Transverse colon (tissue), 4 donors: ENCODE data around the gene TMEM234. TPM values are rescaled to one million over a fixed set of nuclear protein-coding genes. Genes with fewer than 3 reads are reported as not detected.

Source experiments
- DNase-seq: peaks from one replicate; pipeline ENCODE4 v3.0.0-alpha.2; 2019
- H3K27ac ChIP-seq, 4 donors: fragments of 200-600 bp; sonication (generic); 2 replicates each; pipeline ENCODE4 v1.5.1; 2016 to 2018; ENCODE audit warnings: inconsistent platforms in 4 of 4
- H3K27me3 ChIP-seq: fragments of 200-600 bp; sonication (generic); 2 replicates; pipeline ENCODE4 v1.5.1; 2017; ENCODE audit warnings: inconsistent platforms
- H3K36me3 ChIP-seq, 4 donors: fragments of 200-600 bp; sonication (generic); 2 replicates each; pipeline ENCODE4 v1.5.1; 2017 to 2019; ENCODE audit warnings: inconsistent platforms in 4 of 4
- H3K4me1 ChIP-seq, 4 donors: fragments of 200-600 bp; sonication (generic); 2 replicates each; pipeline ENCODE4 v1.5.1; 2017 to 2020; ENCODE audit warnings: inconsistent platforms in 4 of 4
- H3K4me3 ChIP-seq, 4 donors: fragments of 200-600 bp; sonication (generic); 1 replicate in 1 of 4; 2 replicates in 3 of 4; pipeline versions ENCODE4 v1.5.1 to v1.6.1; 2017 to 2019; ENCODE audit warnings: inconsistent platforms in 4 of 4
- H3K9me3 ChIP-seq, 2 donors: fragments of 200-600 bp; sonication (generic); 2 replicates each; pipeline ENCODE4 v1.5.1; 2017 to 2019; ENCODE audit warnings: inconsistent platforms in 2 of 2
- EP300 ChIP-seq: sonication (generic); formaldehyde crosslinking; IDR thresholded peaks from one replicate; pipeline ENCODE4 v1.6.1; 2017; ENCODE audit warnings: antibody characterized with exemption, low read depth
- POLR2A ChIP-seq: fragments of 450-650 bp; IDR thresholded peaks from one replicate; pipeline ENCODE4 v1.6.1; 2016; ENCODE audit warnings: antibody characterized with exemption, mild to moderate bottlenecking, moderate library complexity
- POLR2AphosphoS5 ChIP-seq, 3 donors: sonication (generic); formaldehyde crosslinking; IDR thresholded peaks; one replicate each; pipeline ENCODE4 v1.6.1; 2016; ENCODE audit warnings: antibody characterized with exemption in 3 of 3
- WGBS, 2 donors: methylation state at CpG; one replicate each; pipeline ENCODE4 v1.1.5; 2018; ENCODE audit warnings: low coverage in 1 of 2; 5-methylcytosine and 5-hydroxymethylcytosine counted together
- in situ Hi-C, 4 donors: fragments of 200-750 bp; cut with MboI; loops; one replicate each; pipeline versions ENCODE4 v1.15.0 to v1.15.1; 2017; ENCODE audit warnings: low sequenced_read_pairs in 3 of 4, low pct_ligation_motif_present in 1 of 4, low pct_unique_long_range_greater_than_20kb in 1 of 4
- intact Hi-C: fragments of 100-400 bp; cut with DNase I; formaldehyde crosslinking; loops from one replicate; pipeline ENCODE4 v1.15.1; 2023; ENCODE audit warnings: low total_unique reads
- total RNA-seq, 4 donors: library from RNA; depleted of rRNA; stranded (reverse); fragments of >200 nt; gene quantifications; one replicate each; pipeline ENCODE4 v1.1.0, GENCODE V29; 2016
- TF ChIP-seq, protein P1 (sequence below), 5 experiments: fragments of 200-600 bp in 3 of 5; fragments of 450-650 bp in 2 of 5; sonication (generic) in 3 of 5; IDR thresholded peaks; 1 replicate in 2 of 5; 2 replicates in 3 of 5; pipeline ENCODE4 v1.5.1; 2016 to 2017; ENCODE audit warnings: antibody characterized with exemption in 5 of 5, inconsistent platforms in 3 of 5, mild to moderate bottlenecking in 2 of 5, moderate library complexity in 1 of 5

The TMEM234 gene
- total RNA-seq, 4 donors from 2014 or later: 16.5 to 166 (median 22.7) TPM

- WGBS, 2 donors: 60 to 78% methylated on average over 1 to 5 of the region's 5 CpGs
- Histone ChIP-seq H3K27me3 (no peaks in the 10 kb centered on the region), H3K4me1 (peaks cover 12 to 53% (median 39%) of the 10 kb centered on the region in 4 donors), H3K36me3 (peaks cover 0 to 21% (median 7%) of the 10 kb centered on the region in 4 donors), H3K27ac (peak overlapping the region; percentile 94 to 98 (median 96)), H3K9me3 (no peaks in the 10 kb centered on the region), H3K4me3 (peak overlapping the region in 1 of 4 donors; percentile 82)
- no peak for DNase-seq
- intact Hi-C loops (no loop called here), in situ Hi-C loops (no loop called here)
- TF ChIP-seq EP300 (no peak), POLR2AphosphoS5 (IDR thresholded peaks at IDR 0.05) (no peak), POLR2A (no peak)
- TF ChIP-seq, protein P1, sequence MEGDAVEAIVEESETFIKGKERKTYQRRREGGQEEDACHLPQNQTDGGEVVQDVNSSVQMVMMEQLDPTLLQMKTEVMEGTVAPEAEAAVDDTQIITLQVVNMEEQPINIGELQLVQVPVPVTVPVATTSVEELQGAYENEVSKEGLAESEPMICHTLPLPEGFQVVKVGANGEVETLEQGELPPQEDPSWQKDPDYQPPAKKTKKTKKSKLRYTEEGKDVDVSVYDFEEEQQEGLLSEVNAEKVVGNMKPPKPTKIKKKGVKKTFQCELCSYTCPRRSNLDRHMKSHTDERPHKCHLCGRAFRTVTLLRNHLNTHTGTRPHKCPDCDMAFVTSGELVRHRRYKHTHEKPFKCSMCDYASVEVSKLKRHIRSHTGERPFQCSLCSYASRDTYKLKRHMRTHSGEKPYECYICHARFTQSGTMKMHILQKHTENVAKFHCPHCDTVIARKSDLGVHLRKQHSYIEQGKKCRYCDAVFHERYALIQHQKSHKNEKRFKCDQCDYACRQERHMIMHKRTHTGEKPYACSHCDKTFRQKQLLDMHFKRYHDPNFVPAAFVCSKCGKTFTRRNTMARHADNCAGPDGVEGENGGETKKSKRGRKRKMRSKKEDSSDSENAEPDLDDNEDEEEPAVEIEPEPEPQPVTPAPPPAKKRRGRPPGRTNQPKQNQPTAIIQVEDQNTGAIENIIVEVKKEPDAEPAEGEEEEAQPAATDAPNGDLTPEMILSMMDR (IDR thresholded peaks at IDR 0.05): no peak
These were observed 40.6 kb downstream of the TMEM234 start for GRCh38 chr1:32181563-32181962.

GRCh38 chr1:32181065-32181464 is 41.1 kb downstream of the TMEM234 start:
- peak overlapping the region in 3 of 4 donors; percentile 55 to 82 (median 73) for H3K4me3 ChIP-seq
- H3K27ac ChIP-seq: peak overlapping the region; percentile 94 to 98 (median 96)

GRCh38 chr1:32180186-32181060 is 41.7 kb downstream of the TMEM234 start:
- Histone ChIP-seq H3K27me3 (no peaks in the 10 kb centered on the region), H3K4me1 (peaks cover 12 to 53% (median 39%) of the 10 kb centered on the region in 4 donors), H3K36me3 (peaks cover 0 to 13% (median 5%) of the 10 kb centered on the region in 4 donors), H3K27ac (peak overlapping the region; percentile 94 to 98 (median 96)), H3K9me3 (no peaks in the 10 kb centered on the region), H3K4me3 (peak overlapping the region; percentile 55 to 82 (median 74))
- no peak for TF ChIP-seq EP300
- TF ChIP-seq POLR2A: no peak
- DNase-seq: peak; percentile 62
- in situ Hi-C loops (no loop called here), intact Hi-C loops (no loop called here)
- WGBS, 2 donors: 4 to 33% methylated on average over 3 to 36 of the region's 36 CpGs

More at GRCh38 chr1:32181065-32181464, 41.1 kb downstream of the TMEM234 start:
- 40 to 64% methylated on average over 1 to 9 of the region's 9 CpGs for WGBS, 2 donors
- intact Hi-C loops: no loop called here
- no peak for DNase-seq
- TF ChIP-seq POLR2AphosphoS5 (IDR thresholded peaks at IDR 0.05) (no peak), POLR2A (no peak), EP300 (no peak)
- TF ChIP-seq, protein P1 (IDR thresholded peaks at IDR 0.05): no peak
- peaks cover 12 to 53% (median 39%) of the 10 kb centered on the region in 4 donors for H3K4me1 ChIP-seq
- in situ Hi-C loops: no loop called here
- no peaks in the 10 kb centered on the region for H3K27me3 ChIP-seq
- peaks cover 0 to 18% (median 7%) of the 10 kb centered on the region in 4 donors for H3K36me3 ChIP-seq
- H3K9me3 ChIP-seq: no peaks in the 10 kb centered on the region

- in situ Hi-C loops: no loop called here
- Histone ChIP-seq H3K27ac (peak within 1 kb of the TSS; percentile 94 to 98 (median 96)), H3K9me3 (no peaks in the 10 kb centered on the region), H3K4me1 (peaks cover 12 to 47% (median 38%) of the 10 kb centered on the region in 4 donors), H3K36me3 (peaks cover 0 to 9% (median 3%) of the 10 kb centered on the region in 4 donors), H3K27me3 (no peaks in the 10 kb centered on the region), H3K4me3 (peak within 1 kb of the TSS; percentile 55 to 82 (median 74))
- peak; percentile 96 for DNase-seq
- intact Hi-C loops: no loop called here
- WGBS, 2 donors: 0% methylated on average over 36 of the region's 79 CpGs; no CpG with 5 or more reads in 1 of the 2 donors
- no peak for TF ChIP-seq EP300
- TF ChIP-seq, protein P1 (IDR thresholded peaks at IDR 0.05): peak in 1 of 5 experiments; percentile 9
- peak; percentile 71 to 81 (median 74) for TF ChIP-seq POLR2AphosphoS5 (IDR thresholded peaks at IDR 0.05)
- peak; percentile 59 for TF ChIP-seq POLR2A
These were observed 42.5 kb downstream of the TMEM234 start, which contains the start of gene TXLNA for GRCh38 chr1:32179443-32180185. Gene TXLNA, plus strand, starts transcription at chr1:32179675. Its CDS starts 671 bp downstream, at chr1:32180346.
